ENCODE data around the gene MTX1.
"Not testable (repeated sequence)": the region's sequence is repeated elsewhere in the genome, so short reads cannot be mapped to it uniquely, and the experiment has no call there.

- TF ChIP-seq RFX5 (IDR thresholded peaks at IDR 0.05; ENCODE audit: low read depth, low read length); ELK1 (IDR thresholded peaks at IDR 0.05; ENCODE audit: borderline replicate concordance, low read depth, low read length); CTCF (conservative IDR thresholded peaks at IDR 0.05; ENCODE audit: low read depth, low read length); NFE2L2 (IDR thresholded peaks at IDR 0.05; ENCODE audit: low read depth, low read length); POLR2A (IDR thresholded peaks at IDR 0.05; ENCODE audit: low read depth, low read length); MAFK (IDR thresholded peaks at IDR 0.05; ENCODE audit: low read depth, low read length): not testable (repeated sequence)
These were observed 40.4 kb upstream of the MTX1 start for GRCh38 chr1:155168105-155168445.
